HG03280 (cell line): Measurements from ENCODE around the gene PCAT6.
"Not testable (repeated sequence)": the region's sequence is repeated elsewhere in the genome, so short reads cannot be mapped to it uniquely, and the experiment has no call there.

Experiments
- ATAC-seq: cut with Tn5 transposase; IDR thresholded peaks from one replicate; pipeline ENCODE4 v1.9.1; 2021; ENCODE audit warnings: mild to moderate bottlenecking, moderate library complexity; ENCODE audit not compliant: unreplicated experiment

The PCAT6 gene

DNA sequence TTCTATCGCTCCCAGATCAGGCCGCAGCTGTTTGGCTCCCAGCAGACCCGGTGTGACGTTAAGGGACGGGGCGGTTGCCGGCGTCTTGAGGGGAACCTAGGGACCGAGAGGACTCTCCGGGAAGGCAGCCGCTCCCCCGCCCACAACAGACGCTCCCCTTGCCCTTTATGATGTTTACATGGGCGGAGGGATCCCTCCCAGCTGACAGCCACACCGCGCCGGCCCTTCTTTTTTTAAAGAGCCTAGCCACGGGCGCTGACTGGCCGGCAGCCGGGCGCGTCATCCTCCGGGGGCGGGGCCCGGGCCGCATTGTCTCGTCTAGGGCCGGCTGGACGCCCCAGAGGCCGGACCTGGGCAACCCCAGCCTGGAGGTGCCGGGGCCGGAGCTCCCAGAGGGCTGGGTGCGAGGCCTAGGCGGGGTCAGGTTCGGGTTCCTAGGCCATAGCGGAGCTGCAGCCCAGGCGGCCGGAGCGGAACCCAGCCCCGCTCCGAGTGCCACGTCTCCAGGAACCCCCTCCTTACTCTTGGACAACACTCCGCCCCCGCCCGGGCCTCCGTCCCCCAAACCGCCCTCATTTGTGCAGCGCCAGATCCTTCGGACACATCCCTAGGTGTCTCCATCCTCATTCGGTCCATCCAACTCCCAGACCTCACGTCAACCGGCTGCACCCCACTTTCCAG, at the start of gene PCAT6:
TSS of gene PCAT6 (plus strand) at position 340 of the 681 bp plus-strand sequence.
- peak; percentile 86 for ATAC-seq

DNA sequence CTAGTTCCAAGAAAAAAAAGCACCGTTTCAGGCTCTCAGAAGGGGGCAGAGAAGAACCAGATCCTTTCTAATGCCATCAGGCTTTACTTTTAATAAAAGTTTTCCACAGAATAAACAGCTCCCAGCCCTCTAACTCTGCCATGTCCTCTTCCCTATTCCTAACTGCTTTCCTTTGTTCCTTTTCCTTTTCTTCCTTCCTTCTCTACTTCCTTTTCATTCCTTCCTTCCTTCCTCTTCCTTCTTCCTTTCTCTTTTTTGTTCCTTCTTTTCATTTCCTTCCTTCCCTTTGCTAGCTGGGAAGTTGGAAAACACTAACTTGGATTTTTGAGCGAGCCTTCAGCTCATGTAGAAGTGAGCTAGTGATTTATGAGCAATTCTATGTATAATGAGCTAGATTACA, 48.7 kb upstream of the PCAT6 start:
- ATAC-seq = no peak

DNA sequence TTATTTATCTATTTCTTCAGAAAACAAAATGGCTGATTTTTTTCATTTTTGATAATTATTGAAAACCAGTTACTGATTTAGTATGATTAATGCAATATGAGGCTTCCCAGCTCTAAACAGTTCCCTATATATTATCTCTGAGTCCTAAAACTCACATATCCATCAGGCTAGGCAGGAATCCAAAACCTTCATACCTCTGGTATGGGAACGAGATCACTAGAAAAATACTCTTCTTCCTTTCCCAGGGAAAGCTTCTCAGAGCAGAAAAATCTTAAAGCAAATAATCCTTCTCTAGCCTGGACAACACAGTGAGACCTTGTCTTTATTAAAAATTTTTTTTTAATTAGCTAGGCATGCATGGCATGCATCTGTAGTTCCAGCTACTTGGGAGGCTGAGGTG, 45.0 kb upstream of the PCAT6 start:
- ATAC-seq = no peak

DNA sequence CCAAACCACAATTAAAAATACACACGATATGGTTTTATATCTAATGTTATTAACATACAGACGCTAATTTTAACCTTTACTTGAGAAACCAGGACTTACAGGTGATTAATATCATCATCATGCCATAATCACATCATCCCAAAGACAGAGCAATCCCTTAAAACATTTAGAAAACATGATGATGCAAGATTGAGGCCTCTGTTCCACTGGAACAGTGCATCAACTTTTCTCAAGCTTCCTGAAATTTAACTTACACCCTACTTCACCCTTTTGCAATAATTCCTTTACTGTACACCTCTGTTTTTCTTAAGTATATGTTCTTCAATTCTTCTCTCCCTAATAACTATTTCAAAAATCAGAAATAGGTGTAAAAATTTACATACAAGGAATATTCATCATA, 40.6 kb upstream of the PCAT6 start:
- ATAC-seq = no peak

DNA sequence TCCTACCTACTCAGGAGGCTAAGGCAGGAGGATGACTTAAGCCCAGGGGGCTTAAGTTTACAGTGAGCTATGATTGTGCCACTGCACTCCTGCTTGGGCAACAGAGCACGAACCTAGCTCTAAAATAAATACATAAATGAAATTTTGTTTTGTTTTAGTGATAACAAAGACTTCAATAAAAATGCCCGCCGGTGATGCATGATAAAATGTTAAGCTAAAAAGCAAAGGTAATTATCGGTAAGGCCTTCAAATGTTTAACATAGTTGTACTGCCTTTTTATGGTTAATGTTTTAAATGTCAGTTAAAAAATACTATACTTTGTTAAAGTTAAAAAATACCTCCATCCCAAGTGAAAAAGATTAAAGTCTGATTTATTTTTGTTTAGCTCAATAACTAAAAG, 29.6 kb upstream of the PCAT6 start:
- ATAC-seq = no peak

DNA sequence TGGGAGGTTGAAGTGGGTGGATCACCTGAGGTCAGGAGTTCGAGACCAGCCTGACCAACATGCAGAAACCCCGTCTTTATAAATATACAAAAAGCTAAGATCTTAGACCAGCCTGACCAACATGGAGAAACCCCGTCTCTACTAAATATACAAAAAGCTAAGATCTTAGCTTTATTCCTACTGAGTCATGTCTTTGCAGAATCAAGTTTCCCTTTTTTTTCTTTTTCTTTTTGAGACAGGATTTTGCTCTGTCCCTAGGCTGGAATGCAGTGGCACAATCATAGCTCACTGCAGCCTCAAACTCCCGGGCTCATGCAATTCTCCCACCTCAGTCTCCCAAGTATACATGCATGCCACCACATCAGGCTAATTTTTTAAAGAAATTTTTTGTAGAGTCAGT, 23.9 kb upstream of the PCAT6 start:
- ATAC-seq = no peak

DNA sequence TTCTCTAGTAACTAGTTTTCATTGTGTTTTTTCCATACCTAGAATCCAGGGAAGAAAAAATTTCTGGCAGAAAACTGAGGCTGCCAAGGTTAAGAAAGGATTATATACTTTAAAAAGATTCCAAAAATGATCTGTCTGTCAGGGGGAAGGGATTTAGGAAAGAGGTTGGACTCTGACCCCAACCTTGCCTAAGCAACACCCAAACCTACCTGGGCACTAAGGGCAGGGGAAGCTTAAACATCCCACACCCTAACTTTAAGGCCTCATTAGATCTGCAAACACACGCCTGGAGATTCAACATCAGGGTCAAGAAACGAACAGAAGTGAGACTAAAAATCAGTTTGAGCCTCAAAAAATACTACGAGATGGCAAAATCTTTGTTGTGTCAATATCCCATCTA, 22.0 kb upstream of the PCAT6 start:
- ATAC-seq = no peak

DNA sequence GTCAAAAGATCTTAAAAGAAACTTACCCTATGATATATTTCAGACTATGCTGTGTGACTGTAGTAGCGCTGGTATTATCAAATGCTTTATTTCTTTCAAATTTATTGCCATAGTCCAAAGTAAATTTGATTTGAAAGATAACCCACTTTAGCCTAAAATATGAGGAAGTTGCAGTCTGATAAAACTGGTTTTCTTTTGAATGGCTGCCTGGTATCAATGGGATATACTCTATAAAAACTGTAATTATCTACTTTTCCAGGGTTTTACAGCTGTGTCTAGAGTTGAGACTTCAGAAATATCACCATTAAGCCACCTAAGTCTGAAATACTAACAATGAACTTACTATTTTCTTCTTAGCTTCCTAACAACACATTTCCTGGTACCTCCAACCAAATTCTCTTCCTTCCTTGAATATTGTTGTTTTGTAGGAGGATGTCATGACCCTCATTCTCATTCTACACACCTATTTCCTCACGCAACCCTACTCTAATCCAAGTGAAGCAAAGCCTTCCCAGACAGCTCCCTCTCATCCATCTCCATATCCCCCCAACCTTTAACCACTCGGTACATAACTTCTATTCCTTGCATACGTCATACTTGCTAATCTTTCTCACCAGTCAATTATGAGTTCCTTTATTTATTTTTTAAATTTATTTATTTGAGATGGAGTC, 19.5 kb upstream of the PCAT6 start:
- ATAC-seq = no peak

DNA sequence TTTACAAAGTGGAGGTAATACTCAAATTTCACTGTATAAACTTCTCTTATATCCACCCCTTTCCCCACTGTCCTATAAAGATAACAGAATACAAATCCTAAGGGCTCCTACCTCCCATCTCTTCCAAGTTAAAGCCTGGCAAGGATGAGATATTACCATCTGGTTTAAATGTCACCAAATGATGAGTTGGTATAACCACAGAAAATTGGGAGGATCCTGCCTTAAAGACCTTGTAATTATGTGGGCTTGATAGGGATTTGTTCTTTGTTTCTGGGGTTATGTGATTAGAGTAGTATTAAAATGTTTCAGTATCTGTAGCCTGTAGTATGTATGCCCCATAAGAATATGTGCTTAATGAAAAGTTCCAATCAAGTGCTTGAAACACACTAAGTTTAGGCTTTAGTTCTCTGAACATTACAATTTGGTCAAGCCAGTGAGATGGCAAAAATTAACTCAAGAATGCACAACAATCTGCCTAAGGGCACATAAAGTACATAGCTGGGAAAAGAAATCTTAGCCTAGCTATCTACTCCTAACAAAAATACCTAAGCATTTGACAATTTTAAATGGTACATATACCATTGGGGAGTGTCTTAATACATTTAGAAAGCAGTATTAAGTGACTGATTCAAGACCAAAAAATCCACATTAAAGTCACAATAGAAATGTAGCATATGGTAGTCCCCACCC, 16.6 kb upstream of the PCAT6 start:
- ATAC-seq = no peak

DNA sequence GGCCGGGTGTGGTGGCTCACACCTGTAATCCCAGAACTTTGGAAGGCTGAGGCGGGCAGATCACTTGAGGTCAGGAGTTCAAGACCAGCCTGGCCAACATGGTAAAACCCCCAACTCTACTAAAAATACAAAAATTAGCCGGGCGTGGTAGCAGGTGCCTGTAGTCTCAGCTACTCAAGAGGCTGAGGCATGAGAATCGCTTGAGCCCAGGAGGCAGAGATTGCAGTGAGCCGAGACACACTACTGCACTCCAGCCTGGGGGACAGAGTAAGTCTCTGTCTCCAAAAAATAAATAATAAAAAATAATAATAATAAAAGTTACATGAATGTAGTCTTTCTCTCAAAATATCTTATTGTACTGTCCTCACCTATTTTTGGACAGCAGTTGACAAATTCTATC, 15.8 kb upstream of the PCAT6 start:
- not testable (repeated sequence) for ATAC-seq

DNA sequence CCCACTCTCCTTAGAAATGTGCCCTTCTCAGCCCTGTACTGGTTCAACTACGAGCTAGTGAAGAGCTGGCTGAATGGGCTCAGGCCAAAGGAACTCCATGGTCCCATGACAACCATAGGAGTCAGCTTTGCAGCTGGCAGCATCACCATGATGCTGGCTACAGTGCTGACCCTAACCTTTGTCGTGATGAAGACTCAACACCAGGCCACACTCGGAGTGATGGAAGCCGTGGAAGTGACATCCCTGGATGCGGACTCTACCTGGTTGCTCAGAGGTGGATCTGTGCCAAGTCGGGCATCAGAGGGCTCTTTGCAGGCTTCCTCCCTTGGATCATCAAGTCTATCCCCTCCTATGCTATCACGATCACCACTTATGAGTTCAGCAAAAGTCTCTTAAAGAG, 14.1 kb upstream of the PCAT6 start:
- no peak for ATAC-seq

DNA sequence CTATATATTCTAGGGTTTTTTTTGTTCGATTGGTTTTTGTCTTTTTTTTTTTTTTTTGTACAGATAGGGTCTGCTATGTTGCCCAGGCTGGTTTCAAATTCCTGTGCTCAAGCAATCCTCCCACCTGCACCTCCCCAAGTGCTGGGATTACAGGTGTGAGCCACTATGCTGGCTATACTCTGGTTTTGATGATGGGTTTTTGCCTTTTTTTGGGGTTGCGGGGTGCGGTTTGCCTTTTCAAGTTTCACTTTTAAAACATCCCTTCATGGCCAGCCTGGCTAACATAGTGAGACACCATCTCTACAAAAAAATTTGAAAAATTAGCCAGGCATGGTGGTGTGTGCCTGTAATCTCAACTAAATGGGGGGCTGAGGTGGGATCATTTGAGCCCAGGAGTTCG, 12.5 kb upstream of the PCAT6 start:
- ATAC-seq = no peak

DNA sequence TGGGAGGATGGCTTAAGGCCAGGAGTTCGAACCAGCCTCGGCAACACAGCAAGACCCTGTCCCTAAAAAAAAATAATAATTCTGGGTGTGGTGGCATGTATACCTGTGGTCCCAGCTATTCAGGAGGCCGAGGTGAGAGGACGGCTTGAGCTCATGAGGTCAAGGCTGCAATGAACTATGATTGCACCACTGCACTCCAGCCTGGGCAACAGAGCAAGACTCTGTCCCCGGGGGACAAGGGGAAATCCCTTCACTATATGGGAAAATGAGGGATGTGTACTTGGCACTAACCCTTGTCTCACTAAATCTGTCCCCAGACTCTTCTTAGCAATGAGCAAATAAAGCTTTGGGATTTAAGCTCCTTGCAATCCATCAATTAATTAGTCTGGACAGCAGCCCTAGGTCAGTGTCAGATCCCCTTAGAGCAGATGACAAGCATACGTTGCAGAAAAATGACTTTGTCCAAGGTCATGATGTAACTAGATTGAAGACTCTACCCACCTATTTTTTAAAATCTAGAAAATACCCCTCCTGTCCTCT, 11.9 kb upstream of the PCAT6 start:
- no peak for ATAC-seq

DNA sequence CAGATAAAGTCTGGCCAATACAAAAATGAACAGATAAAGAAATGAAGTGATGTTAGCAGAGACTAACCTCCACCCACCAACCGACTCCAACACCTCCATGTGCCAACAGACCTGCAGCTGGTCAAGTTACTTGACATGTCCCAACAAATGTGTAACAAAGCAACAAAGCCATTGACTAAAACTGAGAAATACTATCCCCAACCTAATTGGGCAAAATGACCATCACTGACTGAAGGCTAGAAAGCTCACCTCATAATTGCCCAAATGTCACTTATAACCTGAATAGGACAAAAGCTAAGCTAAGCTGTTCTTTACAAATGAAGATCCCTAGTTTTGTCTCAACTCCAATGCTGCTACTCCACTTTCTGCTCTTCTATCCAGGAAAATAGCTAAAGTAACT, 10.0 kb upstream of the PCAT6 start:
- no peak for ATAC-seq

DNA sequence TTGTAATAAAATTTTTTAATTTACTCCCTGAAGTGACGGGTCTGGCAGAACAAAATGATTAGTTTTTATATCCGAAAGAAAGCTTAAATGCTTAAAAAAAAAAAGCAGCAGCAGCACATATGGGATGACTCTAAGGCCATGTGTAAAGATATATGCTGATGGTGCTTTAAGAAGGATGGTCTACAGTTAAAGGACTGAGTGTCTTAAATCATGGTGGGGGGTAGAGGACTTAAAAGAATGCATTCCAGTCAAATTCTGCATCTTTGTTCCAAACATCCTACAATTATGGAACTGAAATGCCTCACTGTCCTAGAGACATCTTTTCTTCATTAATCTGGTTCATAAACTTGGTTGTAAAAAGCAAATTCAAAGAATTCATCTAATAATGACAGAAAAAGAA, 9.6 kb upstream of the PCAT6 start:
- ATAC-seq = no peak

DNA sequence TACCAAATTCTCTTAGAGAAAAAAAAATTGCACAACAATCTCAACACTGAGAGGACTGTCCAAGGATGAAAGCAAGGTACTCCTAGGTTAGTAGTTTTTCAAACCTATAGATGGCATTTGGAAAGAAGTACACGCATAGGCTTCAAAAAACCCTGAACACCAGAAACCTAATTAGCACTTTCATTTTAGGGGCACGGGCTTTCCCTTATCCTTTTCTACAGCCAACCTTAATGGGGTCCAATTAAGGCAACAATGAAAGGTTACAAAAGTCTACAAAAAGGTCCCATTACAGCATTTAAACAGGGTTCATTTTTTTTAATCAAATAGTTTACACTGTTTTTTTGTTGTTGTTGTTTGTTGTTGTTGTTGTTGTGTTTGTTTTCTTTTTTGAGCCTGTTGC, 8.7 kb upstream of the PCAT6 start:
- no peak for ATAC-seq

DNA sequence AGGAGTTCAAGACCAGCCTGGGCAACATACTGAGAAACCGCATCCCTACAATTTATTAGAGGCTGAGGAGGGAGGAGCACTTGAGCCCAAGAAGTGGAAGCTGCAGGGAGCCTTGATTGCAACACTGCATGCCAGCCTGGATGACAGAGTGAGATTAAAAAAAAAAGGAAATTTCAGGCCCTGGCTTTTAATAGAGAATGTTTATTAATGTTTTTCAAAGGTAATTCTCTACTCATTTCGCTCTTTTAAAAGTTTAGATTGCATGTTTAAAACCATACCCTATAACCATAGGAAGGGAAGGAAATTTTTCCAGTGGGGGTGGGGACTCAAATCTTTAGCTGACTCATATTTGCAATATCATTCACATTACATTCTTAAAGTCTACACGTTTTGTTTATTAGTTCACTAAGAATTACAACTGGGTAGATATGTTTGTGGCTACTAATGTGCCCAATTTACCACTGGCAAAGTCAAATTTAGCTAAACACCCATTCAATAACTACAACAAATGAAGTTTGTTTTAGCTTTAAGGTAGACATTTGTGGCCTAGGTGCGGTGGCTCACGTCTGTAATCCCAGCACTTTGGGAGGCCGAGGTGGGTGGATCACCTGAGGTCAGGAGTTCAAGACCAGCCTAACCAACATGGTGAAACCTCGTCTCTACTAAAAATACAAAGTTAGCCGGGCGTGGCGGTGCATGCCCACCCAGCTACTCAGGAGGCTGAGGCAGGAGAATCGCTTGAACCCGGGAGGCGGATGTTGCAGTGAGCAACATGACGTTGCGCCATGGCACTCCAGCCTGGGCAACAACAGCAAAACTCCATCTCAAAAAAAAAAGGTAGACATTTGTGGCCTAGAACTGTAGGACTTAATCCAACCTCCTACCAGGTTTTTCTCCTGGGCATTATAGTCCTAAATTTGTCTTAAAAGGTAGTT, 7.5 kb upstream of the PCAT6 start:
- ATAC-seq = no peak

DNA sequence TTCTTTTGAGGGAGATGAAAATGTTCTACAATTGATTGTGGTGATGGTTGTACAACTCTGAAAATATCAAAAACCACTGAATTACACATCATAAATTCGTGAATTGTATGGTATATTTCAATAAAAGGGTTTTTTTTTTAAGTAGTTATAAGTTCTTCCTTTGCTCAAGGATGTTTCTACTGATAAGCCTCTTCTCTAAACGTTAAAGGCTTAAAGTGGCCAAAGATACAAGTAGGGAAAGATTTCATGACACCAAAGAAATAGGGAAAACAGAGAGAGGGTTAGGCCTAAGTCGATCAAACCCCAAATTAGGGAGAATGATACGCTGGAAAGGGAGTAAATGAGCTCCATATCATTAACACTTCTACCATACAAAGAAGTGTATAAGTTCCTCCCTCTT, 6.6 kb upstream of the PCAT6 start:
- ATAC-seq = no peak

DNA sequence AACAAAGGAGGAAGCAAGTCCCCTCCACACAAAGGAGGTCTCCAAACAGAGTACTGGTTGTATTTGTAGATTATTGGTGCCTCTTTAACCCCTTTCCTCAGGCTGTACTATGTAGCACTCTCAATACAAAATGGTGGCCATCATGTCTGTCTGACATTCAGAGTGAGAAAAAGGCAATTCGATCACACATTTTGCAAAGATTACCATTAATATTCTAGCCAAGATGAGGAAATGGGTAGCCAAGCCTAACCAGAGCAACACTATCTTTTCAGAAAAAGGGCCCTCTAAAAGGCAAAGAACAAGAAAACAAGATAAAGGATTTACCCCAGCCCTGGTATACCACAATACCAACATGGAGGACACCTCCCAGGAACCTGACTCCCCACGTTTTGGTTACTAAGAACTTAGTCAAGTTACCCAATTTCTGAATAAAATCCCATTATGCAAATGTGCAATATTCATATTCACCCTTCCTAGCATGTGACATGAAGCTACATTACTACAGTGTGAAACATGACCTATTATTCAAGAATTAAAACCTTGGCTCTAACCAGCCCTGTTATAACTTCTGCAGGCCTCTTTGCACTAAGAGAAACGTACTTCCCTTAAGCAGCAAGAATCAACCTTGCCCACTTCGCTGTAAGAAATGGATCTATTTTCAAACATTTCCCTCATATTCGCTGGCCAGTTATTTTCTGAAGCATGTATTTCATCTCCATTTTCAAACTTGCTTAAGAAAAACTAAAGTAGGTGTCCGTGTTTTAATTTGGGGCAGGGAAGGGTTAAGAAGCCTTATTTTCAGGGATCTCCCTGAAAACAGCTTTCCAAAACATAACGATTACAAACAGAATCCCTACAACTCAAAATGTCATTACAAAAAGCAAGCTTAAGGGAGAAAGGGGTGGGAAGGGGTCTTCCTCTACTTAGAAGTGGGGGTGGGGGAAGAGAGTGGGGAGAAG, 4.6 kb upstream of the PCAT6 start:
- no peak for ATAC-seq
